Retinal pigment epithelial cell (primary cell): Measurements from ENCODE around the gene TMEM187.
"Not testable (repeated sequence)": the region's sequence is repeated elsewhere in the genome, so short reads cannot be mapped to it uniquely, and the experiment has no call there.

Experiments
- DNase-seq: peaks from one replicate; pipeline ENCODE4 v3.0.0-alpha.2; 2010; ENCODE audit warnings: low read depth
- H3K4me3 ChIP-seq: 2 replicates; pipeline ENCODE4 v1.5.1; 2011; ENCODE audit warnings: mild to moderate bottlenecking, low read length, control low read depth, moderate library complexity
- CTCF ChIP-seq: conservative IDR thresholded peaks from 2 replicates; pipeline ENCODE4 v1.5.1; 2011; ENCODE audit warnings: low read depth, low read length, control low read depth, inconsistent platforms

The TMEM187 gene

DNA sequence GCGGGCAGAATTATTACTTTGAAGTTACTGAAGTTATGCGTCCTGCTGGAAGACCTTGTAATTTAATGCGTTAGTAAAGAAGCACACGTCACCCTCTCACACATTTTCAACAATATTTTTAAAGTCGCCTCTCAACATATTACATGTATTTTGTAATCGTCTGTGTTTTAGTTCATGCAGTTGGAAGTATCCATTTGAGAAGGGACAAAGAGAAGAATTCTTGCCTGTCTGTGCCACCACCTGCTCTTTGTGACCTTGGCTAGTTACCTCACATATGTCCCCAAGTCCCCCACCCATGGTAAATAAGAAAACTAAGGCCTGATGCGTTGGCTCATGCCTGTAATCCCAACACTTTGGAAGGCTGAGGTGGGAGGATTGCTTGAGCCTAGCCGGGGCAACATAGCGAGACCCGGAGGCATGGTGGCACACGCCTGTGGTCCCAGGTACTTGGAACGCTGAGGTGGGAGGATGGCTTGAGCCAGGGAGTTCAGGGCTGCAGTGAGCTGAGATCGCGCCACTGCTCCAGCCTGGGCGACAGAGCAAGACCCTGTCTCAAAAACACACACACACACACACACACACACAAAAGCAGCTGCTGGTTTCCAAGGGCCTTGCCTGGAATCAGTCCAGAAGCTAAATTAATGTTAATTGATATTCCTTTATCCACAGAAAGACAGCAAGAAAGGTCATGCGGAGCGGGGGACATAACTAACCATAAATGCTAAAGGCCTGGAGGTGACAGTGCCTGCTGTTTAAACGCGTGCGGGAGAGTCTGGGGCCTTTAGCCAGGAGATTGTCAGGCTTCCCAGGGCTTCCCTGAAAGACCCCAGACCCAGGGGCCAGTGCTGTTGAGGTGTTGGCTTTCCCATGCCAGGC, 811 bp downstream of the TMEM187 start:
- no peak for TF ChIP-seq CTCF
- H3K4me3 ChIP-seq = peak overlapping the region; percentile 58
- DNase-seq = no peak

GRCh38 chrX:153974003-153974725, 1.6 kb downstream of the TMEM187 start:
- no peak overlapping the region for H3K4me3 ChIP-seq
- no peak for DNase-seq
- no peak for TF ChIP-seq CTCF

DNA sequence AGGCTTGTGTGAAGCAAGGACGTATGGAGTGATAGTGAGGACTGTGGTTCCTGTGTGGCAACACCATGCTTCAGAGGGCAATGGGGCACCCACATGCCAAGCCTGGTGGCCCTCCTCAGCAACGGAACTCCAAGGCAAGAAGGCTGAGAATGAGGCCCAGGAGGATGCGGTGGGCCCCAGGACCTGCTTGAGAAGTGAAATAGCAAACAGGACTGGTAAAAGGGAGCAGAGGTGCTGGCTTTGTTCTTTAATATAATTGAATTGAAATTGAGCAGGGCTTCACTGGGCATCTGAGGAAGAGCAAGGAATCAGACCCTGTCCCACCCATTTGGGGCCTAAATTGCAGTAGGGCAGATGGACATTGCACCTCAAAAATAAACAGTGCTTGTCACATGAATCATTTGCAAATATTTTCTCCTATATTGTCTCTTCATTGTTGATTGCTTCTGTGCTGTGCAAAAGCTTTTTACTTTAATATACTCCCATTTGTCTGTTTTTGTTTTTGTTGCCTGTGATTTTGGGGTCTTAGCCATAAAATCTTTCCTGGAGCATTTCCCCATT, 2.3 kb downstream of the TMEM187 start:
- no peak for DNase-seq
- TF ChIP-seq CTCF = no peak
- H3K4me3 ChIP-seq = no peak overlapping the region

- H3K4me3 ChIP-seq, DNase-seq: not testable (repeated sequence)
Measured at GRCh38 chrX:153980394-153980793, 7.8 kb downstream of the TMEM187 start.

DNA sequence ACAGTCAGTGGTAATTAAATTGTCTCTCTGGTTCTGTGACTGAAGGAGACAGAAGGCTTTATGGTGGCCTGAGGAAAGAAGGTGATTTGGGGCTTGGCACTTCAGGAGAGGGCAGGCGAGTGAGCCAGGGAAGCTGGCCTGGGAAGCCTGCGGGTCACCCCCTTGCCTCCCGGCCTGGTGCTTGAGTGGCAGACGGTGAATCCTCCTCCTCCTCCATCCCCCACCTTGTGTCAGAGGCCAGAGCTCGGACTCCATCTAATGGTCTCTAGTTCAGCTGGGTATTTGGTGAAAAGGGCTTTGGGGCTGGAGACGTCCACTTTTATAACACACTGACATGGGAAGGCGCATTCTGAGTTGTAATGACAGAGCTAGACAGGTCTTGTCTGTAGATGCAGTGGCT, 8.7 kb downstream of the TMEM187 start:
- no peak overlapping the region for H3K4me3 ChIP-seq
- no peak for TF ChIP-seq CTCF
- DNase-seq = no peak

- TF ChIP-seq CTCF = no peak
- no peak for DNase-seq
Measured at GRCh38 chrX:153981771-153982533, 9.4 kb downstream of the TMEM187 start.

GRCh38 chrX:153983321-153983801, 10.8 kb downstream of the TMEM187 start:
- TF ChIP-seq CTCF = no peak
- no peak for DNase-seq
- H3K4me3 ChIP-seq = no peak overlapping the region

More at GRCh38 chrX:153981771-153982533, 9.4 kb downstream of the TMEM187 start:
- H3K4me3 ChIP-seq = no peak overlapping the region
